ENCODE results near the gene HOXC10. TPM values are rescaled to one million over a fixed set of nuclear protein-coding genes. Genes with fewer than 3 reads are reported as not detected.
A peak's percentile ranks its signal among the peaks of the same experiment; 100 is the strongest.

The HOXC10 gene
- total and polyA plus RNA-seq, 3 experiments from 2014 or later: not detected

GRCh38 chr12:54033980-54034784 is 49.2 kb downstream of the HOXC10 start:
- Mint-ChIP-seq H3K4me3 (peak overlapping the region; percentile 21 to 74 (median 71)), H3K9me3 (peaks cover 0 to 8% (median 2%) of the 10 kb centered on the region in 5 donors), H3K4me1 (peaks cover 15 to 35% (median 22%) of the 10 kb centered on the region in 3 donors), H3K27me3 (peaks cover 67 to 85% of the 10 kb centered on the region in 2 donors), H3K36me3 (no peaks in the 10 kb centered on the region), H3K27ac (peak overlapping the region in 1 of 8 donors; percentile 74)
- peaks cover 64% of the 10 kb centered on the region for H3K27me3 ChIP-seq (ENCODE audit: insufficient read depth, low read length, poor library complexity, severe bottlenecking)
- DNase-seq: no peak
- no peak overlapping the region for H3K4me3 ChIP-seq (ENCODE audit: low read length)
- peaks cover 15% of the 10 kb centered on the region for H3K4me1 ChIP-seq (ENCODE audit: insufficient read depth, low read length)
- POLR2A ChIA-PET: no interaction called here
- H3K36me3 ChIP-seq (ENCODE audit: insufficient read depth, low read length): no peaks in the 10 kb centered on the region
- H3K27ac ChIP-seq (ENCODE audit: low read depth, low read length): no peak overlapping the region
- H3K9me3 ChIP-seq (ENCODE audit: low read length): no peaks in the 10 kb centered on the region
- CTCF ChIA-PET: interaction anchor here (2.2 to 6.1 kb wide), 3 partner anchors 11 to 166 kb away, joined by 10 to 56 read pairs (median 27); partner anchors contain the start of gene HOXC4

GRCh38 chr12:54034785-54035310 is 49.9 kb downstream of the HOXC10 start:
- peak overlapping the region in 1 of 8 donors; percentile 29 for H3K27ac Mint-ChIP-seq
- POLR2A ChIA-PET: no interaction called here

GRCh38 chr12:54035568-54036264 is 50.8 kb downstream of the HOXC10 start:
- Mint-ChIP-seq H3K4me1 (peaks cover 15 to 27% (median 16%) of the 10 kb centered on the region in 3 donors), H3K4me3 (no peak overlapping the region), H3K9me3 (peaks cover 0 to 8% (median 2%) of the 10 kb centered on the region in 5 donors), H3K36me3 (no peaks in the 10 kb centered on the region), H3K27me3 (peaks cover 71 to 86% of the 10 kb centered on the region in 2 donors), H3K27ac (peak overlapping the region in 1 of 8 donors; percentile 12)
- Histone ChIP-seq H3K27ac (ENCODE audit: low read depth, low read length) (no peak overlapping the region), H3K4me3 (ENCODE audit: low read length) (no peak overlapping the region), H3K9me3 (ENCODE audit: low read length) (no peaks in the 10 kb centered on the region), H3K27me3 (ENCODE audit: insufficient read depth, low read length, poor library complexity, severe bottlenecking) (peaks cover 65% of the 10 kb centered on the region), H3K4me1 (ENCODE audit: insufficient read depth, low read length) (peaks cover 15% of the 10 kb centered on the region), H3K36me3 (ENCODE audit: insufficient read depth, low read length) (no peaks in the 10 kb centered on the region)
- POLR2A ChIA-PET: no interaction called here
- CTCF ChIA-PET: interaction anchor here (1.0 to 6.1 kb wide), 3 partner anchors 18 to 179 kb away, joined by 3 to 56 read pairs (median 10); partner anchors contain the start of gene HOXC4
- no peak for DNase-seq

More at GRCh38 chr12:54034785-54035310, 49.9 kb downstream of the HOXC10 start:
- H3K27me3 Mint-ChIP-seq: peaks cover 66 to 86% of the 10 kb centered on the region in 2 donors
- H3K4me1 Mint-ChIP-seq: peaks cover 15 to 29% (median 20%) of the 10 kb centered on the region in 3 donors
- H3K4me1 ChIP-seq (ENCODE audit: insufficient read depth, low read length): peaks cover 15% of the 10 kb centered on the region
- peaks cover 63% of the 10 kb centered on the region for H3K27me3 ChIP-seq (ENCODE audit: insufficient read depth, low read length, poor library complexity, severe bottlenecking)
- H3K9me3 Mint-ChIP-seq: peaks cover 0 to 8% (median 2%) of the 10 kb centered on the region in 5 donors
- no peaks in the 10 kb centered on the region for H3K9me3 ChIP-seq (ENCODE audit: low read length)
- no peak overlapping the region for H3K27ac ChIP-seq (ENCODE audit: low read depth, low read length)
- H3K36me3 ChIP-seq (ENCODE audit: insufficient read depth, low read length): no peaks in the 10 kb centered on the region
- no peaks in the 10 kb centered on the region for H3K36me3 Mint-ChIP-seq
- no peak for DNase-seq
- CTCF ChIA-PET: interaction anchor here (2.5 to 6.1 kb wide), 2 partner anchors 19 to 165 kb away, joined by 10 to 56 read pairs; partner anchors contain the start of gene HOXC4
- peak overlapping the region in 4 of 7 donors; percentile 25 to 63 (median 44) for H3K4me3 Mint-ChIP-seq
- no peak overlapping the region for H3K4me3 ChIP-seq (ENCODE audit: low read length)

- Histone ChIP-seq H3K9me3 (ENCODE audit: low read length) (no peaks in the 10 kb centered on the region), H3K36me3 (ENCODE audit: insufficient read depth, low read length) (no peaks in the 10 kb centered on the region), H3K4me3 (ENCODE audit: low read length) (no peak overlapping the region), H3K4me1 (ENCODE audit: insufficient read depth, low read length) (peaks cover 15% of the 10 kb centered on the region), H3K27me3 (ENCODE audit: insufficient read depth, low read length, poor library complexity, severe bottlenecking) (peaks cover 56% of the 10 kb centered on the region), H3K27ac (ENCODE audit: low read depth, low read length) (no peak overlapping the region)
- Mint-ChIP-seq H3K27me3 (peaks cover 73 to 86% of the 10 kb centered on the region in 2 donors), H3K27ac (no peak overlapping the region), H3K36me3 (no peaks in the 10 kb centered on the region), H3K4me1 (peaks cover 15 to 26% (median 16%) of the 10 kb centered on the region in 3 donors), H3K9me3 (peaks cover 0 to 8% (median 2%) of the 10 kb centered on the region in 5 donors), H3K4me3 (no peak overlapping the region)
- ChIA-PET CTCF (interaction anchor here (2.5 kb wide), 1 partner anchor 17 kb away, joined by 10 read pairs; the partner anchor contains the start of gene HOXC4), POLR2A (no interaction called here)
- DNase-seq: no peak
Observed at GRCh38 chr12:54036620-54037359, 51.8 kb downstream of the HOXC10 start.

GRCh38 chr12:54037360-54038283 is 52.7 kb downstream of the HOXC10 start:
- Mint-ChIP-seq H3K4me1 (peaks cover 13 to 21% (median 15%) of the 10 kb centered on the region in 3 donors), H3K36me3 (no peaks in the 10 kb centered on the region), H3K4me3 (no peak overlapping the region), H3K27me3 (peaks cover 71 to 84% of the 10 kb centered on the region in 2 donors), H3K27ac (peak overlapping the region in 1 of 8 donors; percentile 19), H3K9me3 (peaks cover 0 to 6% (median 1%) of the 10 kb centered on the region in 5 donors)
- CTCF ChIA-PET: interaction anchor here (1.1 kb wide), 1 partner anchor 164 kb away, joined by 3 read pairs; no protein-coding TSS in a partner anchor
- DNase-seq: no peak
- H3K27me3 ChIP-seq (ENCODE audit: insufficient read depth, low read length, poor library complexity, severe bottlenecking): peaks cover 53% of the 10 kb centered on the region
- H3K4me1 ChIP-seq (ENCODE audit: insufficient read depth, low read length): peaks cover 11% of the 10 kb centered on the region
- H3K9me3 ChIP-seq (ENCODE audit: low read length): no peaks in the 10 kb centered on the region
- POLR2A ChIA-PET: no interaction called here
- no peaks in the 10 kb centered on the region for H3K36me3 ChIP-seq (ENCODE audit: insufficient read depth, low read length)
- no peak overlapping the region for H3K27ac ChIP-seq (ENCODE audit: low read depth, low read length)
- H3K4me3 ChIP-seq (ENCODE audit: low read length): no peak overlapping the region

- no peaks in the 10 kb centered on the region for H3K9me3 ChIP-seq (ENCODE audit: low read length)
- POLR2A ChIA-PET: no interaction called here
- no peaks in the 10 kb centered on the region for H3K36me3 Mint-ChIP-seq
- no peak overlapping the region for H3K4me3 Mint-ChIP-seq
- peak overlapping the region in 1 of 8 donors; percentile 19 for H3K27ac Mint-ChIP-seq
- H3K27me3 ChIP-seq (ENCODE audit: insufficient read depth, low read length, poor library complexity, severe bottlenecking): peaks cover 51% of the 10 kb centered on the region
- no peak overlapping the region for H3K27ac ChIP-seq (ENCODE audit: low read depth, low read length)
- CTCF ChIA-PET: interaction anchor here (1.1 kb wide), 1 partner anchor 163 kb away, joined by 3 read pairs; no protein-coding TSS in a partner anchor
- peaks cover 0 to 2% (median 0%) of the 10 kb centered on the region in 5 donors for H3K9me3 Mint-ChIP-seq
- H3K27me3 Mint-ChIP-seq: peaks cover 70 to 86% of the 10 kb centered on the region in 2 donors
- H3K4me3 ChIP-seq (ENCODE audit: low read length): no peak overlapping the region
- H3K36me3 ChIP-seq (ENCODE audit: insufficient read depth, low read length): no peaks in the 10 kb centered on the region
- no peak for DNase-seq
- peaks cover 3% of the 10 kb centered on the region for H3K4me1 ChIP-seq (ENCODE audit: insufficient read depth, low read length)
- H3K4me1 Mint-ChIP-seq: peaks cover 8 to 13% (median 10%) of the 10 kb centered on the region in 3 donors
Observed at GRCh38 chr12:54038284-54038870, 53.4 kb downstream of the HOXC10 start.
